ENCODE results near the gene FHL2.

The FHL2 gene

DNA sequence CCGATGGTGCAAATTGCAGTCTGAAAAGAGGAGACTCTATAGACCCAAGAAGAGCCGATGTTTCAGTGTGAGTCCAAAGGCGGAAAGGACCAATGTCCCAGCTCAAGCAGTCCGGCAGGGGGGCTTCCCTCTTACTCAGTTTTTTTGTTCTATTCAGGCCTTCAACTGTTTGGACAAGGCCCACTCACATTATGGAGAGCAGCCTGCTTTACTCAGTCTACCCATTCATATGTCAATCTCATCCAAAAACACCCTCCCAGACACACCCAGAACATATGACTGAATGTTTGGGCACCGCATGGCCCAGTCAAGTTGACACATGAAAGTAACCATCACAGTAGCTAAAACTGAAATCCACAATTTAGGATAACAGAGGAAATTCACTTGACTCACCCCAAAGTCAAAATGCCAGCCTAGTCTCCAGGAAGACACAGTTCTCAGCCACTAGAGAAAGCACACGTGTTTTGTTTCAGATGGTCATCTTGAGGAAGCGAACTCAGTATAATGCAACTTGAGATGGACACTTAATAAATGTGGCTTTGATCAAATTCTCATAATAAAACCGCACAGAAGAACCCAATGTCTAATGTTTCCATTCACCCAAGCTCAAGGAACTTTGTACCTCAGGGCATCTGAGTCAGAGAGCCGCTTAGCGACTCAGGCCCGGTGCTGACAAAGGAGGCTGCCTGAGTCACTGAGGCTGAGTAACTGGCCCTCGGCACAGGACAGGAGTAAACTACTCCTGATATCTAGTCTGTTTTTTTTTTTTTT is 2.4 kb downstream of the FHL2 start:
- DNase-seq, result no peak

DNA sequence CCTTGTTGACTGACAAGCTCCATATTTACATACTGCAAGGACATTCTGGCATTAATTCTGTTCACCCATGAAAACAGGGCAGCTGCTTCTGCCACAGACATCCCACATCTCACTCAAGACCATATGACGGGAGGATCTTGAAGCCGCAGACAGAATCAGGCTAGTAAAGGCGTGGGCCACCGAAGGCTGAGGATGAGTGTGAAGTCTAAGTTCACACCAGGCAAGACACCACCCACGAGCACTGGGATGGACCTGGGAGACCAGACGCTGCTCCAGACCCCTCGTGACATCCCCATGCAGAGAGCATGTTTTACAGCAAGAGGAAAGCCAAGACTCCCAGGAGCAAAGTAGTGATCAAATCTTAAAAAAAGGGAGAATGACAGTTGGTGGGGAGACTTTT is 3.2 kb downstream of the FHL2 start:
- no peak for DNase-seq

DNA sequence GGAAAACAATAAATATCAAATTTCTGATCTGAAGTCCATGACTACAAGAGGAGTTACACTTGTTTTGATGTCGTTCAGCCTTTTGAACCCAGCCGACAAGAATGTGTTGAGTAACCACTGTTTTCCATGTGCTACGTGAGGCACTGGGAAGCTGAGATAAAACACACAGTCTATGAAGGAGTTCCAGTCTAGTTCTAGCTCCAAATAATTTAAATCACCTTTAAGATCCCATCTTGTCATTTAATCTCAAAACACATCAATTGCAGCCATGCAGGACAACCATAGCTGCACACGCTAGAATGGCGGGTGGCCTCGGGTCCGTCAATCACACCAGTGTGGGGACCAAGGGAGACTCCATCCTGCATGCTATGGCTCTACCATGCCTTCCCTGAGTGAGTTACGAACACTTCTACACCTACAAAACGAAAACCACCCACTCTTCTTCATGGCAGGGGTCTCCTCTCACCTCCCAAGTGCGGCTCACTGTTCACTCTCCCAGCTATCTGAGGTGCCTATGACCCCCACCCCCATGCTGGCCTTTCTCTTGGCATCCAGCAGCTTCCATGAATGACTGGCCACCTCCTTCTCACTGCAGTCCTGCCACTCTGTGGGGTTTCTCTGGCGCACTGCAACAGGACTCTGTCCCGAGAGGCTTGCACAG is 3.8 kb downstream of the FHL2 start:
- no peak for DNase-seq

DNA sequence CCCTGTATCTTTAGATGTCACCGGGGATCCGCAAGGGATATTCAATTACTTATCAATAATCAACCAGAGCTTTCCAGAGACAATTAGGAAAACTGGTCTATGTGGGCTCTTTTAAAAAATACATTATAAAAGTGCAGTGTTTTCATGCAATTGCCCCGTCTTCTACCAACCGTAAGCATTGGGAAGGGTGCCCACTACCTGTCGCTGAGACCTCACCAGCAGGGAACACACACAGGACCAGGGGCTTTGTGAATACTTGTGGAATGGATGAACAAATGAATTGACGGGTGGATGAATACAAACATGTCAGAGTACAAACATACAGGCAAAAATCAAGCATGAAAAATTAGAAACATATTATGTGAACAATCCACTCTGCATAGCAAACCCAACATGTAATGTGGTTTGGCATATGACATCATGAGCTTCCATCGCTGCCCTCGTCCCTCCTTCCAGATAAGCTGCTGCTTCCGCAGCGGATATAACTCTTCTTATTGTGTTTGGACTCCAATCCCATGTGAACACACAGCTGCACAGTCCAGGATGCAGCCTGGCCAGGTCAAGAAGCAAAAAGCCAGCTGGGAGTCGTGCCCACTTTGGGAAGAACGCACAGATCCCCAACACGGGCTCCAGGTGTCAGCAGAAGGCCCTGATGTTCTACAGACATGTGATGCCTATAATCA is 5.3 kb downstream of the FHL2 start:
- no peak for DNase-seq

DNA sequence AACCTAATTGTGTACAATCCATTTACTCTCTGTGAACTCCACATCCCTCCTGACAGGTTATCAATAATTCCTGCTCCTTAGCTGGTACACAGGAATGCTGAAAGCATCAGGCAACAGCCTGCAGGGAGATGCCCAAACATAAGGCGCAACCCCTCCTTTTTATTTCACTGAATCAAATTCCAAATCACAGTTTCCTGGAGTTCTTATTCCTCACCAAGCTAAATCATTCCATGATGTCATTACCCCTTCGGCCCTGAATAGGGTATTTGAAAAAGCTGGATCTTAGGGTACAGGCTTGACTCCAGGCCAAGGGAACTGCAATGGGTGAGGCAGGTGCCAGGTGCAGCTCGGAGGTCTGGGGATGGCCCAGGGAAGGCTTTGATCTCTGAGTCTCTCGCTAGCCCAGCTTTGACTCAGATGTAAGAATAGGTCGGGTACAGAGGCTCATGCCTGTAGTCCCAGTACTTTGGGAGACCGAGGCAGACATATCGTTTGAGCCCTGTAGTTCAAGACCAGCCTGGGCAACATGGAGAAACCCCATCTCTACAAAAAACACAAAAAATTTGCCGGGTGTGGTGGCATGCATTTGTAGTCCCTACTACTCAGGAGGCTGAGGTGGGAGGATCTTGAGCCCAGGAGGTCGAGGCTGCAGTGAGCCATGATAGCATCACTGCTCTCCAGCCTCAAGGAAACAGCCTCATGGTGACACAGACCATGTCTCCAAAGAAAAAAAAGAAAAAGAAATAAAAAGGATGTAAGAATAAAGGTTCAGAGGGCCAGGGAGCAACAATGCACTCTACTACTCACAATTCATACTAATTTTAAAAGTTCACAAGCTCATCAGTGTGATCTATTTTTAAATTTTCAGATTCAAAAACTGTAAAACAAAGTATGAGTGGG is 6.8 kb downstream of the FHL2 start:
- no peak for DNase-seq

DNA sequence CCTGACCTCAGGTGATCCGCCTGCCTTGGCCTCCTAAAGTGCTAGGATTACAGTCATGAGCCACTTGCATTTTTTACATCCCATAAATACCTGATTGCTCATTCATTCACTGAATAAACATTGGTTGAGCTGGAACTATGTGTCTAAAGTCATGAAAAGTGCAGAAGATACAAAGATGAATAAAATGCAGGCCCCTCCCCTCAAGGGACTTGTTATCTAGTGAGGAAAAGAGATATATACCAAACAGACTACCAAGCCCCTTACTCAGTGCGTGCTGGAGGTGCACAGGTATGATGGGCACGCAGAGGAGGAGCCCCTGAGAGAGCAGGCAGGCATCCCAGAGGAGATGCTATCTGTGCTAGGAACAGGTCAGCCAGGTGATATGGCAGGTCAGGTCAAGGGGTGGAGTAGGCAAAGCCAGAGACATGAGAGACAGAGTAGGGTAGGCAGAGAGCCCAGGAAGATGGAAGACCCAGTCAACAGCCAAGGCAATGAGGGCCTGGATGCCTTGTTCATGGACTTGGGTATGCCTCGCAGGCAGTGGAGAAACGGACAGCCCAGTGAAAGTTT is 7.7 kb downstream of the FHL2 start:
- no peak for DNase-seq

DNA sequence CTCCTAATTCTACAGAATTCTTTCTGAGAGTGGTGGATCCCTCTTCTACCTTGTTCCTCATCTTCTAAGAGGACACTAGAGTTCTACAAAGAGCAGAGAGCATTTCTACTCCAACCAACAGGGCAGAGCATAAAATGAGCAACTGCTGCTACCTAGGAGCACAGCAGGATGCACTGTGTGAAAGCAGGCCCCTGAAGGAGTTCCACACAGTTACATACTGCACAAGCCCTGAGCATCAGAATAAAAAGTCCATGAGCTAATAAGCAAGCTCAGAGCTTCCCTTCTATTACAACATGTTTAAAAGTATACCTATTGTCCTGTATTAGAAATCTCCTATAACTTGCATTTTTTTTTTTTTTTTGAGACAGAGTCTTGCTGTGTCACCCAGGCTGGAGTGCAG is 8.4 kb downstream of the FHL2 start:
- DNase-seq, result no peak

DNA sequence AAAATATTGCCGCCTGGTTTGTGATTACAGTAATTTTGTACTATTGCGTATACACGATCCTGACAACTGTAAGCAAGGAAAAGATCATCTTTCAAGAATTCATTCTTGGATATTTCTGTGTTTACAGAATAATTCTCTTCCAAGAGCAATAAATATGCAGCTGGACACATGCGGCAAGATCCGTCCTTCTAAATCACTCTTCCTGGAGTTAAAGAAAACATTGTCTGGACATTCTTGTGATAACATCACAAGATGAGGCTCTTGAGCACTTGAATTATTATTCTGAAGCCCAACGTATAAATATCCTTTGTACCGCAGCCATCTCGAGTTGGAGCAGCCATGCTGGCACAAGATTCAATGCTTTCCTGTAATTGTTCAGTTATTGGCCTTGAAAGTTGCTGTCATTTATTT is 9.9 kb downstream of the FHL2 start:
- DNase-seq, result no peak

DNA sequence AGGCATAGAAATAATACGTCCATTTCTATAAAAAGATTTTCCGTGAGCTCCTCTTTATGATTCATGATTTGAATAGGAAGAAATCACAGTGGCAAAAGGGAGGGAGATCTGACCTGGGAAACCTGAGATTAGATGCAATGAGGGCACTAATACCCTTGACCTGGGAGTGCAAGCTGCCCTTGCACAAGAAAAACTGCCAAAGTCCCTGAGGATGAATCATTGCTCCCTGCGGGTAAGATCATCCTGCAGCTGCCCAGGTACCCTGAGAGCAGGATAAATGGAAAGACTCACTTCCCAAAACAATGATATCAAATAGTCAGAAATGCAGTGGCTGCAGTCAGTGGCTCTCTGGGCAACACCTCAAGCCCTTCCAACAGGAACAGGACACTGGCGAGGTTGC is 11.6 kb downstream of the FHL2 start:
- no peak for DNase-seq

DNA sequence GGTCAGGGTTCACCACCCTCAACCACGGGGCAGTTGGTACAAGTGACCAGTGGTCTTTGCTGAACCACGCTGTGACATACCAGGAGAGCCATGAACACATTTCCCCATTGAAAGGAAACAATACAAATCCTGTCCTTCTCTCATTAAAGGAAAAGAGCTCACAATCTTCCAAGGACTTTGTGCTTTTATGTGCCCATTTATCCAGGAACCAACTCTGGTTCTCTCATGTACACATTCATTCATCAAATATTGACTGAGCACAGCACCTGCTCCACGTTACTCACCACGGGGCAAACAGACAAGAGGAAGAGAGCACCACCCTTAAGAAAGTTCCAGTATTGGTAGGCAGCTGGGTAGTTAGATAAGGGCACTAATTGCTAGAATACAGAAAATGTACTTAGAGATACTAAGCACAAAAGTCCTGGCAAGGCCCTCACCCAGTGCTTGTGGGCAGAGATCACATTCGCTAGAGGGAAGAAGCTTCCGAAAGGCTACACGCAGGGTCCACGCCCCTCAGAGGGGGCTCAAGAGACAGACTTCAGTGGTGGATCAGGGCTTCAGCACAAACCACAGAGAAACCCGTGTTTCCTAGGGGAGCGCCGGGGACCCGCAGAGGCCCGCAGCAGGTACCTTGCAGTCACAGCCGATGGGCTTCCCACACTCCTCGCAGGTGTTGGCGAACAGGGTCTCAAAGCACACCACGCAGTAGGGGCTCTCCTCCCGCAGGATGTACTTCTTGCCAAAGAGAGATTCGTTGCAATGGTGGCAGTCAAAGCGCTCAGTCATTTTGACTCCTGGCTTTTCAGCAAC is 12.9 kb downstream of the FHL2 start:
- DNase-seq, result no peak

DNA sequence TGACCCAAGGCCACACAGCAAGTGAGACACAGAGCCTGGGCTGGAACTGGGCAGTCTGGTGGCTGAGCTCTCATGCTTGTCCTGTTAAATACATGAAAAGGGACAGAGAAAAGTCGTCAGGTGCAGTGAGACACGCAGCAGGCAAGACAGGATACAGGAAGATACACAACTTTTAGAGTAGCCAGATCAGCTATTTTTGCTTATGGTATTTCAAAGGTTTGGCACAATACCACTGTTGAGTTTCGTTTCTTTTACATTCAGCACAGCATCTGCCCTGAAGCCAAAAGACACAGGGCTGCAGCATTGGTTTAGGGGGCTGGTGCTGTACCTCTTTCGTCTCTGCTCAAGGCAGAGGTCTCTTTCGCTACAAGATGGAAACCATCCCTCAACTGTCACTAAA is 14.0 kb downstream of the FHL2 start:
- no peak for DNase-seq

DNA sequence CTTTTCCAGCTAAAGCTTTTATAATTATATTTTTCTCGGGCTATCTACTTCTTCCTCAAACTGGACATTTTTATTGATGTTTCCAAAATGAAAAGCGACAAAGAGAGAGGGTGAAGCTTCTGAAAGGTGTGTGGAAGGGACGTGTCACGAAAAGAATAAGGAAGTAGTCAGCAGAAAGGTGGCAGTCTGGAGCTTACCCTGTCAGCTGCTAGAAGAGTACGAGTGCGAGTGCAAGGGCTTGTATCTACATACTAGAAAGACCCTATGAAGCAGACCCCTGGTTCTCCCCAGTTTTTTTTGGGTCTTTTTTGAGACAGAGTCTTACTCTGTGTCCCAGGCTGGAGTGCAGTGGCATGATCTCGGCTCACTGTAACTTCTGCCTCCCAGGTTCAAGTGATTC is 14.6 kb downstream of the FHL2 start:
- DNase-seq, result no peak

DNA sequence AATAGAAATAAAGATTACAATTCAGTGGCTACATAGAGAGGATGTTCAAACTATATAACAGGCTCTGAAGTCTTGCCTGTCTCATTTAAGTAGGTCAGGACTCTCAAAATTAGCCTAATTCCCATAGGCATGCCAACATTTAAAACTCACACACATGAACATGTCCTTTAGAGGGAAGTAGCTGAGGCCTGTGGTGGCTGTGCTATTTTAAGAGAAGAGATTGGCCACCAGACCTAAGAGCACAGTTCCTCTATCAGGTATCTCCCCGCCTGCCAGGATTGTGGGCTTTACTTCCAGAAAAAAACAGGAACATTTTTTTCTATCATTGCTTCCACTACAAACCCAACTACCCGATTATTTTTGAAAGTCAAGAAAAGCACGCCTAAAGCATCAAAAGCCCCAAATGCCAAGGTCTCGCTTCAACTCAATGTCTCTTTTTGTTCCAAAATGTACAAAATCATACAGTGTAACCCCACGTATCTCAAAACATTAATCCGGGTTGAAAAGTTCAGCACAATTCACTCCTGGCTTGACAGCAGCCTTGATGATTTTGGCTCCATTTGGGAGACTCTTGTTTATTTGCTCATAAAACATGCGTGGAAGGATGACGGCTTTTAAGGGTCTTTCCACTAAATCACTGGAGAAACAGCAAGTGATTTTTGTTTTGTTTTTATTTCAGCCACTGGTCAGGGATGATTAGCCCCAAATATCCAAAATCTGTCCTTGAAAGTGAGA is 15.3 kb downstream of the FHL2 start:
- DNase-seq, result no peak

DNA sequence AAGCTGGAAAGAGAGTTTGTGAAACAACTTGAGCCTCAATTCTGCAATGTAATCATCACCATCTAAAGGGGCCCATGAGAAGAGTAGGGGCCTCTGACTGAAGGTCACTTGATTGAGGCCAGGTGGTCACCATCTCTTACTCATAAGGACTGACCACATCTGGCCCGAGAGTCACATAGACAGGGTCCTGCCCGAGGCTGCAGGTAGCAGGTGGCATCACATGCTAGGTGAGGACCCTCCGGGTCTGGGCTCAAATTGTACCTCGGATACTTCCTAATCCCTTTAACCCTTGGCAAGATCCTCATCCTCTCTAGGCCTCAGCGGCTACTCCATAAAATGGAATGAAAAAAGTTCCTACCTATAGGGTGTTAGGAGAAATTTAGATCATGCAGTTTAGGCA is 16.7 kb downstream of the FHL2 start:
- DNase-seq, result no peak

DNA sequence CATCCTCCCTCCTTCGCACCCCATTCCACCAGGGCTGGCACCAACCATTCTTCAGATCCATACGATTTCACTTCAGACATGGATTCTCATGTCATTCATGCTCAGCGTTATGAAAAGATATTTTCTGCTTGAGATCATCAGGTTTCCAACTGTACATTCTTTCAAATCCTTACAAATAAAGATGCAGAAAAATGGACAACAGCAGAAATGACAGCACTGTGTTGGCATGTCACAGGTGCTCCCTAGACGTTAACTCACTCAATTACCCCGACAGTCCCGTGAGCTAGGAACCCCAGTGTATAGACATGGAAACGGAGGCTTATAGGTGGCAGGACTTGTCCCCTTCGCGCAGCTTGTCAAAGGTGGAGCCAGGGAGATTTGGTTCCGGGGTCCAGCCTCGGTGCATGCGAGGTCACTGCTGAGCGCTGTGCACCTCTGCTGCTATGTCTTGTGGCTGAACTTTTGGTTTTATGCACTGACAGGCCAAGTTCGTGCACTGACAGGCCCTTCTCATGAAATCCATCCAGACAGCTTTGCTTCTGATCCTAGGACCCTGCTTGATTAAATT is 17.7 kb downstream of the FHL2 start:
- no peak for DNase-seq

DNA sequence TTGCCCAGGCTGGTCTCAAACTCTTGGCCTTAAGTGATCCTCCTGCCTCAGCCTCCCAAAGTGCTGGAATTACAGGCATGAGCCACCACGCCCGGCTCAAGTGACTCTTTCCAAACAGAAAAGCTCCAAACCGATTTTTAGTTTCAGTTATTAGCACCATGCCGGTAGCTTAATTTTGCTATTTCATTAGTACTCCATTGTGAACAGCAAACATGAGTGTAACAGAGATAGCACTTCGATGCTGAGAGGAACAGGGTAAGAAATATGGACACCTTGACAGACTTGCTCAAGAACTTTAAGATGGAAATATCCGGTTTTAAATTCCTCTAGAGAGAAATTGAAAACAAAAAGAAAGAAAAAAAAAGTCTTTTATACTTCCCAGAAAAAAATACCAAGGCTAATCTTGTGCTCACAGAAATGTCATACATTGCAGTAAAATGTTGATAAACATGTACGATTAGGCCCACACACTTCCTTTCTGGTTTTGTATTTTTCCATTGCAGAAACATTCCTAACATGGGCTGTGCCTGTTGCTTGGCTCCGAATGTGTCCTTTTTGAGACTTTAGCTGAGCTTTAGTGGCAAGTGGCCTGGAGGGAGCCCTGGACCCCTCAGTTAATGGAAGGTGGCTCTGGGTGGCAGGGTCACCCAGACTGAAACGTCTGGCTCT is 18.3 kb downstream of the FHL2 start:
- DNase-seq, result no peak

DNA sequence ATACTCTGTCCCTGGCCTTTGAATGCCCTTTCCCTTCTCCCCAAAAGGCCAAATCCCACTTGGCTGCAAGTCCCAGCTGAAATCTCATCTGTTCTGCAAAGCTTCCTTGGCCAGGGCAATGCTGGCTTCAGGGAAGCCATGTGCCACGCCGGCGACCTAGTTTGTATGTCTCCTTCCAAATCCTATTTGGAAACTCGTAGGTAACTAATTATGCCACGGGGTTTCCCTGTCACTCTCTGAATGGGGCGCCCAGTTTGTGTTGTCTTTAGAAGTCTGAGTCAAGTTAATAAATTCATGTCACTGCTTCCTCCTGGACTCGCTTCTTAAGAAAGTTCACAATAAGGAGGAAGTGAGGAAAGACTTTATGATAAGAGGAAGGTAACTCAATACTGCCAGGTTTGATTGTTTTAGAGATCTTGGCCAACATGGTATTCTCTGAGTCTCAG is 19.1 kb downstream of the FHL2 start:
- DNase-seq, result no peak

DNA sequence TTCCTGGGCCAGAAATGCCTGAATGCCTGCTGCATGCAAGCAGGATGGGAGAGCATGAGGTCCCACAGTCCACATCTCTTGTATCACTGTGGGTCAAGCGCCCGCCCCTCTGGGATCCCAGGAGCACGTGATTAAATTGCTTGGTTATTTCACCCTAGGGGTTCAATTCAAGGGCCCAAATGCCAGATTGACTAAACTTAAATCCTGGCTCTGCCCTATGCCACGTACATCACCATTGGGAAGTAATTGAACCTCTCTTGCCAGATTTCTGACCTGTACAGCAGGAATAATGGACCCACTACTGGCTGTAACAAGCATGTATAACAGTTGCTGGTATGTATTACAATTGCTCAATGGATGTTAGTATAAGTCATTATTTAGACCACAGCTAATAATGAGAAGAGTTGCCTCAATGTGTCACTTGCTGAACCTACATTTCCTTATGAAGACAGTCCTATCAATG is 19.9 kb downstream of the FHL2 start:
- DNase-seq, result no peak

DNA sequence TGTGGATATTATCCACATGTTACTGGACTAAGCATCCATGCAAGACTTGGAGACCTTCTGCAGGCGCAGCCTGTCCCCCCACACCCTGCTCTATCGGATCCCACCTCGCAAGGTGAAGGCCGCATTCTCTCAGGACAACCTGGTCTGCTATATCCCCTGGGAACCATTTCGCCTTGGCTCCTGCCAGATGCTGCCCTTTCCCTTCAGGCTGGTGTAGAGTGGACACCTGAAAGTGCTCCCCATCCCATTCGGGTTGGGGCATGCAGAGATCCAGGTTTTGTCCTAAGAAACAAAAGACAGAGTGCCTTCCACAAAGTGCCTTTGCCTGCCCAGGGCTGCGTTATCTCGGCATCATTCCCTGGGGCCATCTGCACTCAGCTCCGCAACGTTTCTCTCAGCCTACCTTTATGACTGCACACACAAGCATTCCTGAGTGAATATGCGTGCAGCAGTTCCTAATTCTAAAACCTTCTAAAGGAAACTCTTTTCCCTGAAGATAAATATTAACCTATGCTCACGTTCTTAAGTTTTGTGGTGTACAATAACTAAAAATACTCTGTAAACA is 20.5 kb downstream of the FHL2 start:
- DNase-seq, result no peak

DNA sequence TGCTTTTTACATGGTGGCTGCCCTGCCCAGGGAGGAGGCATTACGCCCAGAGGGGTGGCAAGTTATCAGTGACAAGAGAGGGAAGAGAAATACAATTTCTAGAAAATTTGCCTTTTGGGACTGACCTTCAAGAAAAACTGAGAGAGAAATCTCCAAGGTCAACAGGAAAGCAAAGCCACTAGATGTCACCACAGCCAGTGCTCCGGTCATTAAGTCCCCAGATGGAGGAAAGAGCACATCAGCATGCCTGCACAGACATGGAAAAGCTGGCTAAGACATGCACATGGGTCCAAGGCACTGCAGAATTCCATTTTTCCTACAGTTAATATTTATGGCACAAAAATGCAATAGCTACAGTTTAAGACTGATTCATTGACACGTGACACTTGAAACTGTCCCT is 21.0 kb downstream of the FHL2 start:
- no peak for DNase-seq
